Smooth muscle cell (in vitro differentiated cells): Measurements from ENCODE around the gene DRC7. TPM values are rescaled to one million over a fixed set of nuclear protein-coding genes. Genes with fewer than 3 reads are reported as not detected.

Source experiments
- DNase-seq: peaks from one replicate; lab custom pipeline; 2025; ENCODE audit not compliant: unreplicated experiment; lab: John Stamatoyannopoulos, UW
- H2AFZ ChIP-seq: fragments of 200-600 bp; sonication (generic); 2 replicates; pipeline ENCODE4 v1.6.0; 2016; ENCODE audit warnings: antibody characterized with exemption, low read depth, mild to moderate bottlenecking
- H3F3A ChIP-seq: fragments of 200-600 bp; sonication (generic); 2 replicates; pipeline ENCODE4 v1.6.0; 2017; ENCODE audit warnings: antibody characterized with exemption, low read depth
- H3K27ac ChIP-seq: fragments of 200-600 bp; sonication (generic); 2 replicates; pipeline ENCODE4 v1.5.1; 2016; ENCODE audit warnings: low read depth, mild to moderate bottlenecking
- H3K27me3 ChIP-seq: fragments of 200-600 bp; sonication (generic); 2 replicates; pipeline ENCODE4 v1.6.1; 2016; ENCODE audit warnings: low read depth, mild to moderate bottlenecking
- H3K36me3 ChIP-seq: fragments of 200-600 bp; sonication (generic); 2 replicates; pipeline ENCODE4 v1.5.1; 2016; ENCODE audit warnings: low read depth
- H3K4me1 ChIP-seq: fragments of 200-600 bp; sonication (generic); 2 replicates; pipeline ENCODE4 v1.5.1; 2016; ENCODE audit warnings: low read depth
- H3K4me2 ChIP-seq: fragments of 200-600 bp; sonication (generic); 2 replicates; pipeline ENCODE4 v1.6.0; 2016; ENCODE audit warnings: mild to moderate bottlenecking
- H3K4me3 ChIP-seq: fragments of 200-600 bp; sonication (generic); 2 replicates; pipeline ENCODE4 v1.5.1; 2016; ENCODE audit warnings: mild to moderate bottlenecking
- H3K79me2 ChIP-seq: fragments of 200-600 bp; sonication (generic); 2 replicates; pipeline ENCODE4 v1.6.0; 2016; ENCODE audit warnings: low read depth, mild to moderate bottlenecking
- H3K9ac ChIP-seq: fragments of 200-600 bp; sonication (generic); 2 replicates; pipeline ENCODE4 v1.6.0; 2016; ENCODE audit warnings: low read depth
- H3K9me3 ChIP-seq: fragments of 200-600 bp; sonication (generic); replicated peaks from 2 replicates; pipeline ENCODE4 v1.5.1; 2016; ENCODE audit warnings: low read depth
- H4K20me1 ChIP-seq: fragments of 200-600 bp; sonication (generic); 2 replicates; pipeline ENCODE4 v1.6.0; 2016; ENCODE audit warnings: low read depth
- CTCF ChIP-seq: fragments of 200-600 bp; sonication (generic); IDR thresholded peaks from 2 replicates; pipeline ENCODE4 v1.5.1; 2017; ENCODE audit warnings: borderline replicate concordance, mild to moderate bottlenecking, antibody characterized with exemption; ENCODE audit not compliant: insufficient read depth, poor library complexity, severe bottlenecking
- WGBS: methylation state at CpG from one replicate; pipeline ENCODE4 v1.1.7; 2016; ENCODE audit warnings: low lambda C conversion rate; 5-methylcytosine and 5-hydroxymethylcytosine counted together
- polyA plus RNA-seq: library from polyadenylated mRNA; unstranded; fragments of >200 nt; fragmentation: Nextera tagmentation; extraction: Ambion mirVana; gene quantifications from 2 replicates; pipeline ENCODE4 v1.2.1, GENCODE V29; 2016
- total RNA-seq: library from RNA; depleted of rRNA; stranded (reverse); fragments of >200 nt; gene quantifications from 2 replicates; pipeline ENCODE4 v1.2.3, GENCODE V29; 2014

DRC7 gene
- total and polyA plus RNA-seq, 2 experiments from 2014 or later = 0.94 TPM; not detected in 1

DNA sequence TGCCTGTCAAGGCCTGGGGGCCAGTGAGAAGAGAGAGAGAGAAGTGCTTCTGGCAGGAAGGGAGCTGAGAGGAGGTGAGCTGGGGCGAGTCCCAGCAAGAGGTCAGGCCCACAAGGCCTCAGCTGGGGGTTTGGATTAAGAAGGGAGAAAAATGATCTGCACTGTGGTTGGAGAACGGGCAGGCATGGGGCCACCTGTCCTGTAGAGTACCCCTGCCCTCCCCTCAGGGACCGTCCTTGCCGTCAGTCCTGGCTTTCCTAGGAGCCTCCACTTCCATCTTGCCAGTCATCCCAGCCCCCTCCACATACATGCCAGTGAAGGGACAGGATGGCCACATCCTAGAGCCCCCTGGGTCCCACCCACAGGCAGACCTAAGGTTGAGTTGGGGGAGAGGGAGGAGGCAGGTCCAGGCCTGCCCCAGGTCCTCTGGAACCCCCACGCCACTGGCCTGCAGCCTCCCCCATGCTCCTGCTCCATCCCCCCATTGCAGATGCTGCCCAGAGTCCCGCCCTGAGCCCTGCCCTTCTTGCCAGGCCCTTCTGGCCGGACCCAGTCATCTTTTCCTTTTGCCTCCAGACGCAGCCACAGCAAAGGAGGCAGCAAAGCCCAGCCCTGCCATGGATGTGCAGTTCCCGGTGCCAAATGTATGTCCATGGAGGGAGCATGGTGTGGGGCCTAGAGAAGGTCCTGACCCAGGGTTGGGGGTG, 59.9 kb downstream of the DRC7 start:
- Histone ChIP-seq H3F3A (no peaks in the 10 kb centered on the region), H3K9ac (no peak overlapping the region), H3K4me2 (no peak overlapping the region), H3K27ac (no peak overlapping the region), H4K20me1 (peaks cover 3% of the 10 kb centered on the region), H2AFZ (no peak overlapping the region), H3K9me3 (no peaks in the 10 kb centered on the region), H3K4me1 (no peaks in the 10 kb centered on the region), H3K79me2 (no peaks in the 10 kb centered on the region), H3K27me3 (no peaks in the 10 kb centered on the region), H3K4me3 (no peak overlapping the region), H3K36me3 (no peaks in the 10 kb centered on the region)
- TF ChIP-seq CTCF = no peak
- DNase-seq = no peak
- 82% methylated on average over 9 of the region's 9 CpGs for WGBS

DNA sequence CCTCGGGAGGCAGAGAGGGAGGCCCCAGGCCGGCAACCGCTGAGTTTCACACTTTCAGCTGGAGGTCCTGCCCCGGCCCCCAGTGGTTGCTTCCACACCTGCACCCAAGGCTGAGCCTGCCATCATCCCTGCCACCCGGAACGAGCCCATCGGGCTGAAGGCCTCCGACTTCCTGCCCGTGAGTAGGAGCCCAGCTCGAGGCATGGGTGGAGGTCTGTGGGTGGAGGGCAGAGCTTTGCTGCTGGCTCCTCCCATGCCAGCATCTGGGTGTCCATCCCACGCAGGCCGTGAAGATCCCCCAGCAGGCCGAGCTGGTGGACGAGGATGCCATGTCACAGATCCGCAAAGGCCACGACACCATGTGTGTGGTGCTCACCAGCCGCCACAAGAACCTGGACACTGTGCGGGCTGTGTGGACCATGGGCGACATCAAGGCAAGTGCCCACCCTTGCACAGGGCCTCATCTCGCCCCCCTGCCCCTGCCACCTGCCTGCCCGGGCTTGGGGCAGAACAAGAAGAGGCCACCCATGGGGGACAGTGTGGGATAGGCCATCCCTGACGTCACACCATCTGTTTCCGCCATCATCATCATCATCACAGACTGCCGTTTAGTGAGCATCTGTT, 60.6 kb downstream of the DRC7 start:
- Histone ChIP-seq H3K4me2 (no peak overlapping the region), H3K79me2 (no peaks in the 10 kb centered on the region), H3K36me3 (no peaks in the 10 kb centered on the region), H3K27ac (no peak overlapping the region), H4K20me1 (peaks cover 3% of the 10 kb centered on the region), H3K4me1 (no peaks in the 10 kb centered on the region), H3K4me3 (no peak overlapping the region), H3K9ac (no peak overlapping the region), H3K27me3 (no peaks in the 10 kb centered on the region), H2AFZ (no peak overlapping the region), H3F3A (no peaks in the 10 kb centered on the region), H3K9me3 (no peaks in the 10 kb centered on the region)
- 91% methylated on average over 24 of the region's 24 CpGs for WGBS
- TF ChIP-seq CTCF = no peak
- no peak for DNase-seq

DNA sequence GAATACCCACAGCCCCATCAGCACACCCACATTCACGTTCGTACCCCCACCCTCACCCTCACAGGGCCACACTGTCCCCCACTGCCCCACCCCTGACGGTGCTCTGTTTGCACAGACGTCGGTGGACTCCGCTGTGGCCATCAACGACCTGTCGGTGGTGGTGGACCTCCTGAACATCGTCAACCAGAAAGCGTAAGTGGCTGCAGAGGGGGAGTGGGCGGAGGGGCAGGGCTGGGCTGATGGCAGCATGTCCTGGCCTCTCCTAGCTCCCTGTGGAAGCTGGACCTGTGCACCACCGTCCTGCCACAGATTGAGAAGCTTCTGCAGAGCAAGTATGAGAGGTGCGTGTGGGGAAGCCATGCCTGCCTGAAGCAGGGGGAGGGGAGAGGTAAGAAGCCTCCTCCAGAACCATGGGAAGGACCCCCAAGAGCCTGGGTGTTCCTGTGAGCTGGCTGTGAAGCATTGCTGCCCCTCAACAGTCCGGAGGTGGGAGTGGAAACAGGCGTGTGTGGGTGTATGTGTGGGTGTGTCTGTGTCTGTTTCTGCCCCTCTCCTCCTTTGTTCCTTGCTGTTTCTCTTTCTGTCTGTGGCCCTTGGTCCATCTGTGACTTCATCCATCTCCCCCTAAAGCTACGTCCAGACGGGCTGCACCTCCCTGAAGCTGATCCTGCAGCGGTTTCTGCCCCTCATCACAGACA, 61.3 kb downstream of the DRC7 start:
- Histone ChIP-seq H3K27me3 (no peaks in the 10 kb centered on the region), H3K27ac (no peak overlapping the region), H4K20me1 (peaks cover 3% of the 10 kb centered on the region), H2AFZ (no peak overlapping the region), H3K4me1 (no peaks in the 10 kb centered on the region), H3K79me2 (no peaks in the 10 kb centered on the region), H3K4me2 (no peak overlapping the region), H3F3A (no peaks in the 10 kb centered on the region), H3K9ac (no peak overlapping the region), H3K9me3 (no peaks in the 10 kb centered on the region), H3K4me3 (no peak overlapping the region), H3K36me3 (no peaks in the 10 kb centered on the region)
- DNase-seq = no peak
- WGBS = 91% methylated on average over 13 of the region's 18 CpGs
- no peak for TF ChIP-seq CTCF
